HG03575 (cell line): ENCODE data around the gene EBF3.

Experiments used
- ATAC-seq: cut with Tn5 transposase; IDR thresholded peaks from one replicate; pipeline ENCODE4 v1.9.1; 2021; ENCODE audit not compliant: unreplicated experiment, insufficient number of reproducible peaks, low FRiP score; ENCODE audit errors: extremely low read depth

EBF3 gene

DNA sequence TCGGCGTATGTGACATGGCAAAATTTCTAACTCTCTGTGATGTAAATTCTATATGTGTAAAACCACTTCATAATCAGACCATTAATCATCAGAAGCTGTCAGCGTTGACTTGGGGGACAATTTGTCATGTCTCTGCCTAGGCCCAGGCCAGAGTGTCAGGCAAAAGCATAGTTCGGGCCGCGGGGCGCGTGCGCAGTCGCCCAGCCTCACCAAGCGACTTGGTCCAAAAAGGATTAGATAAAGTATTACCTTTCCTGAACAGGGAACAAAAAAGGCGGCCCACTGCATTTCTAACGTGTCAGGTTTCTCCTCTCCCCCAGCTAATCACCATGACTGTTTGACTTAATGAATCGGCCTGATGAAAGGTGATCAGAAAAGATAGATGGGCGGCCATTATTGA, 114.2 kb downstream of the EBF3 start:
- no peak for ATAC-seq

DNA sequence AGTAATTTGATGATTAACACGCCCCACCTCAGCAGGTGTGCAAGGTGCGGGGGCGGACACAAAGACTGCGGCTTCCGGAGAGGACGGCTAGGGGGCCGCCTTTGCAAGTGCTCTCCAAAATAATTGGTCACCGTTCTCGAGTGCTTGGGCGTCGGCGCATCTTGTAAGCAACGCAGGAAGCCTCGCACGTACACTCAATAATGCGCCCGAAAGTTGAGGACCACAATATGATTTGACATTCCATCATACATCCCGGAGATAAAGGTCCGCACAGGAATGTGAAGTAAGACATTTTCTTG, 114.7 kb downstream of the EBF3 start:
- no peak for ATAC-seq

DNA sequence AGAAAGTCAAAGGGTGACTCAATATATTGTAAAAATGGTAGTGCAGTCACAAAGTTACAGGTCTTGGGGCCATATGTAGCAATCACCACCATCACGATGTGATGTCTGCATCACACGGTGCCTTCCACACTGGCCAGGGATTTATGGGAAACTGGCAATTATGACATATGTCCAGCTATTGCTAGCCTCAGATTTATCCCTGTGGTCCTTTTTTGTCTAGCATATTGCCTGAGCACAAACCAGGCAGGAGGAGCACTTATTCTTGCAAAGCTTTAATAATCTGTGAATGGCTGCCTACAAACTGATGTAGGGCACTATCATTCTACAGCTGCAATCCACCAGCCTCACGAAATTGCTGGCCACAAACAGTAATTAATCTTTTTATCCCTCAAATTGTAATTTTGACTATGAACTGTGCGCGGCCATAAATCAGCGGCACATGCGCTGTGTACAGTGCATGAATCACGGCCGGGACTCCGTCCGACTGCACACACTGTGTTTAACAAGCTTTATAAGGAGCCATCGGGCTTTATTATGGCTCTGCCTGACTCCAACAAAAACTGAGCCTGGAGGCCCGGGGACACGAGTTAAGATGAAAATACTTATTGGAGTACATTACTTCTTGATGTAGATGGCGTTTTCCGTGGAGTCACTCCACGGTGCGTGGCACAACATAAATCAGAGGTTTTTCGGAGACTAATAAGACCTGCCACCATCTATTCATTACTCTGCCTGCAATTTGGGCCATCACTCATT, 115.2 kb downstream of the EBF3 start:
- no peak for ATAC-seq

DNA sequence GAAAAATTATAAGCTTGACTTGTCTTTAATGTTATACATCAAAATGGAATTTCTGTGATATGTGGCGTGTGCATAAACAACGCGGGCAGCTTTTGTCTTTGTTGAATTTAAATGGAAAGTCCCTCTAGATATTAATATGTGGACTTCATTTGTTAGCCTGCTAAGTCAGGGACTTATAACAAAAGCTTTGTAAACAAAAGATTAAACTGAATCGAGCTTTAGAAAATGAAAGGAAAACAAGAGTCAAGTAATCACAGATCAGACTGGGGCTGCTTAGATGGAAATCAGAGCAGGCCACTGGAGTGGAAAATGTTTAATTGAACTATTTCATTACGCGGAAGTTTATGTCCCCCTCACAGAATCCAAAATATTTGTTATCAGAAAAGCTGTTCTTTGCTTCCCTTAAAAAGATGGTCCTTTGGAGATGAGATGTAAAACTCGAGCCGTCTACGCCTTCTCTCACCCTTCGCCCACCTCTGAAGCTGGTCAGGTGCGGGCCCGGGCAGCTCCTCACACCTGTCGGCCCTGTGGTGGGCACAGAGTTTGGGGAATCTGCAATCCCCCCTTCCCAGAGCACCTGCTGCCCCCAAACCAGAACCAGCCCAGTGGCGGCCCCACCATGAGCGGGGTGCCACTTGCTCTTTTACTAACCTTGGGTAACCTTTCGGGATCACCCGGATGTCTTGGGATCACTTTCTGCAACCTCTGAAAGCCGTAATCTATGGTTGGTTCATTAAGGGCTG, 116.2 kb downstream of the EBF3 start:
- ATAC-seq, result no peak

DNA sequence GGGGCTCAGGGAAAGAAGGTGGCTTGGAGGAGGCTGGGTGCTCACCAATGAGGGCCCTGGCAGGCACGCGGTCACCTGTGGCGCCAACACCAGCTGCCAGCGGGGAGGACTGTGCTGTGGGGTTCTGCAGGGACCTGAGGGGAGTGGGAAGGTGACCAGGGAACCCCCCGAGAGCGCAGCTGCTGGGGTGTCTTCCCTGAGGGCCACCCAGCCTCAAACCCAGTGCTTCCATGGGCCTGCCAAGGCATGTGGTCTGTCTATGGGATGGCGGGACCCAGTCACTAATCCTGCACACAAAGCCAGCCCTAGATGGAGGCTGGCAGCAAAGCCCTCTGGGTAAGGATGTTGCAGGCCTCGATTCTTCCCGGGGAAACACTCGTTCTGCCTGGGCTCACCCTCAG, 117.1 kb downstream of the EBF3 start:
- no peak for ATAC-seq

DNA sequence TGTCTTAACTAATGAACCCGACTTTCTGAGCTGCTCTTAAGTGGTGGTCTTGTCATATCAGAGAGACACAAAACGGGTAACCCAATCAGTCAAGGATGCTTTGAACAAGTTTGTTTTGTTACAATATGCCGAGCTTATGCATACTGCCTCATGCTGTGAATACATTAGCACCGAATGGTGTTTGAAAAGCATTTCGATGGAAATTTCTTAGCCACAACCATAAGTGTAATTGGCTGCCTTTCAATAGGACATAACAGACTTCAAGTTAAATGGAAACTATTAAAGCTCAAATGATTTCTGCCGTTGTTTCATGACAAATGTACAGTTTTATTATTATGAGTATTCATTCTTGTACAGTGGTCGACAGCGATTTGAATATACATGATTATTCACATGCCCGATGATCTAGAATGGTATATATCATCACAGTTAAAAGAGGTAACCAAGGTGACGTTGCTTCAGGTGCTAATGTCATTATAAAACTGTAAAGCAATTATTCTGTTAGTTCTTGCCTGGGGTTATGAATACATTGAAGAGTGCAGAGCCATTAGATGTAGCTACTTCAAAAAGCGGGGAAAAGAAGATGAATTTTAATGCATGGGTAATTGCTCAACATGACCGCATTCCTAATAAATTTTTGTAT, 118.8 kb downstream of the EBF3 start:
- no peak for ATAC-seq

DNA sequence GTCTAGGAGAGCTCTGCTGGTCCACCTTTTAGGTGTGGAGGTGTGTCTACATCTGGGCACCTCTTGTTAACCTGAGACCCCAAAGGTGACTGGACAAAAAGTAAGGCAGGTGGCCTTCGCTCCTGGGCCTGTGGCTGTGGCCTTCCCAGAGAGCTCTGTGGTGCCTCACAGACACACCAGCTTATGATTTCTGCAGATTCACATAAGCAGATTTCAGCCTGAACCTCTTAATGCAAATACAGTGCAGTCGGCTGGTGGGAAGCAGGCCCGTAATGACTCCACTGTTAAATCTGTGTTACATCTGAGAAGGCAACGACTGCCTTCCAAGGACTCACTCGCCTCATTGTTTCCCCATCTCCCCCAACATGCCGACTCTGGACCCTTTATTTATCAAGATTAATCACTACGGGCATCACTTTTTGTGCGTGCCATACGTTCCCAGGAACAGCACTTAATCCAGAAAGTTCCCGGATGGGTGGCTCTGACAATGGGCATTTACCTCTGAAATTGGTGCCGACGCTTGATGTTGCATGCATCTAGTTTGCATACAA, 119.8 kb downstream of the EBF3 start:
- ATAC-seq, result no peak

DNA sequence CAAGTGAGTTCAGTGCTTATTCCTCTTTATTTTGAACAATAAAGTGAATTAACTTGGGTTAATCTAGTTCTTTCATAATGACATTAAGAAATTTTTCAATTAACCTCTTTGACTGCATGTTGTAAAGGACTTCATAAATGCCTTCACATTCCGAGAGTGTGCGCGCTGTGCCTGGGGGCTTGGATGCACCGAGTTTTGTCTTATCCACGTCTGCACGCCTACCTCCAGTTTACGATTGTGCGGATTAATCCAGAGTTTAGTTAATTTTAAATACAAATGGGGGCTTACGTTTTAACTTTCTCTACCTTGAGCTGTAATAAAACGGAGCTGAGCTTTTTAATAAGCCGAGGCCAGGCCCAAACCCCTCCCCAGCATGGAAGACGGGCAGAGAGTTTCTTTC, 120.4 kb downstream of the EBF3 start:
- ATAC-seq, result no peak

DNA sequence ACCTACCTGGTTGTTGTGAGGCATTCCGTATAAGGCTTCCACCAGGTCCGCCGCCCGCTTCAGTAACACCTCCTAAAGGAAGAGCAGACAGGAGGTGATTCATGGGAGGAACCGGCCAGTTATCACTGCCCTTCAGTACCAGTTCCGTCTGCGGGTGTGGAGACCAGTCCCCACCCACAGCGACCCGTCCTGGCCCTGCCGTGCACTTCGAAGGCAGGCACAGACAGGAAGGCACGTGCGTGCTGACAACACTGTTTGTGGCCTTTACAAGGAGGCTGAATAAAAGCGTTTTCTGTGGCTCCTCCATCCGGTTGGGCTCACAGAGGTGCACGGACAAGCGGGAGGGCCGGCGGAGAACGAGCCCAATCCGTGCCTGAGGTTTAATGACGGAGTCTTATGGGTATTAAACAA, 120.9 kb downstream of the EBF3 start:
- no peak for ATAC-seq

DNA sequence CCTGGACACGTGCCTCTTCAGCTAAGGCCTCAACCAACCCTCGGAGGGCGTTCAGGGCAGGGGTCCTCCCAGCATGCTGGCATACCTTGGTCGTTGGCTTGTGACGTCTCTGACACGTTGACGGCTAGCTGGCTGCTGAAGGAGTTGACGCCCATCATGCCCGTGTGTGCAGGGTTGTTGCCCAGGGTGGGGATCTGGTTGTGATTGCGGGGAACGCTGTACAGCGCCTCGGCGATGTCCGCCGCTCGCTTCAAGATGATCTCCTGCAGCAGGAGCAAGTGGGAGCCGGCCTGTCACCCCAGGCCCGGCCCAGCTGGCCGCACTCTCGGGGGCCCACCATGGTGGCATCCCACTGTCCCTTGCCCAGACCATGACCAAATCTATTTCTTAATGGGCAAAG, 122.0 kb downstream of the EBF3 start:
- ATAC-seq, result no peak

DNA sequence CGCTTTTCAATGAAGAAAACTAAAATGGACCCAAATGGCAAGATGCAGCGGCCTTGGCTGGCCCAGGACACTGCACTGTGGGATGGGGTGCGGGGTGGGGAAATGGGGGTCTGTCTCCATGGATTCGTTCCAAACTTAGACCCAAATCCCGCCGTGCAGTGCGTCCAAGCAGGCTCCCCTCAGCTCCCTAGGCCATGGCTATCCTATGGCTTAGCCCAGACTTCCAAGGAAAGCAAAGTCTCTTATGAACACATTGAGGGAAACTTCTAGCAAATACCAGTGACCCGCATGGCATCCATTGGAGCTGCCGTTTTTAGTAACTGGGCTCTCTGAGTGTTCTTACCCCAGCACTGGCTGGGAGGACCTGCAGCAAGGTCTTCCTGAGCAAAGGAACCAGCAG, 122.5 kb downstream of the EBF3 start:
- ATAC-seq, result no peak

DNA sequence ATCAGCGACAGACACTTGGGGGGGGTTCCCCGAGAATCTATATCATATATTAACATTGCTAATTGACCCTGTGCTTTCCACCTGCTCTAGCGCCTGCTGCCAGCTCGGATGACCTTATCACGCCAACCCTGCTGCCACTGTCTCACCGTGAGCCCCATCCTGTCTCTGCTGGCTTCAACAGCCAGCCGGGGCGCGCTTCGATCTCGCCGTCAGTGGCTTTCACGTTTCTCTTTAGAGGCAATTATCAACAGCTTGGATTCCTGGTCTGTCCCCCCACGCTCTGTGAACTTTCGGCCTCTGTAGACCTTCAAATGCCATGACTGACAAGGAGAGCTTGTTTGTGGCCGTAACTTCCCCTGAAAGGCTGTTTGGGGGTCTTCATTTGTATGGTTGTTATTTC, 123.0 kb downstream of the EBF3 start:
- ATAC-seq, result no peak

DNA sequence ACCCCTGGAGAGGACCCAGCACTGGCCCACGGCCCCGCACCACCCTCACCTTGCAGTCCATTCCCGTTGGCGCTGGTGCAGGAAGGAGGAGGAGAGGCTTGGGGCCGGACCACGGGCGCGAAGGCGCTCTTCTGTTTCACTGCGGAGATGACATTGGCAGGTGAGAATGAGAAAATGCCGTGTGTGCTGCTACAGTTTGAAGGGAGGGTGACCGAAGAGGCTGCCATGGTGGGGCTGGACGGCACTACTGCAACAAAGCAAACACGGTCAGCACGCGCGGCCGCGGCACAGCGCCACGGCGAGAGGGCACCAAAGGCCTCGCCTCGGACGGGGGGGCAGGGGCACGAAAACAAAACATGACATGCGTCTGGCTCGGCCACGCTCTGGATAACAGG, 123.9 kb downstream of the EBF3 start:
- ATAC-seq, result no peak

DNA sequence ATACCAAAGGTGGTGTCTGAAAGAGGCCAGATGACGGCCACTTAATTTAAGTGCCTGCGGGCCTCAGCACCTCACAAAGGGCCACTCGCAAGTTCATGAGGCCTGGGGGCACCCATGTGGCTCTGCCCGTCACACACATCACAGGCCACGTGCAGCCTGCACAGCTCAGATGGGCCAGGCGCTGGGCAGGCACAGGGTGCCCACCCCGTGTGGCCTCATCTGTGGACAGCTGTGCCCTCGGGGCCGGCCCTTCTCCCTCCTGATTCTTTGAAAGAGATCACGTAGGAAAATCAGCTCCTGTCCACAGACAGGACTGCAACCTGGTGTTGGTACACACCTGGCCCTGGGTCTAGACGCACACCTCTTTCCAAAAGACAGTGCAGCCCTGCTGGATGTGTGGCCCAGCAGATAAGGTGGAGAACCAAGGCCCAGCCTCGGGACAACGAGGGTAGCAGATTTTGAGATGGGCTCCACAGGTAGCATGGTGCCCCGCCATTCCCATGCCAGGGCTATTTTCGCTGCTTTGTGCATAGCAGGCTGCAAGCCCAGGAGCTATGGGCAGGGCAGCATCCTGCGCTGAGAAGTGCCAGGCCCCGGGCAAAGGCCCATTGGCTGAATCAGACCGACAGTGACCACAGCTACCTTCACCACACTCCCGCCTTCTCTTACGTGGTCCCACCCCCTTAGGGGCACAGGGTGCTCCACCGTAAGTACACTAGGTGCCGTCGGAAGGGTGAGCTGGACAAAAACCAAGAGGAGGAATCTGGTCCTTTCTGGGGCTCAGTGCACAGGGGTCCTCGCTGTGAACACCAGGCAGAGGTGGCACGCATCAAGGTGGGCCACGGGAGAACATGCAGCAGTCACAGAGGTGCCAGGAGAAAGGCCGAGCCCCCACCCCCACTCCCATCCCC, 124.5 kb downstream of the EBF3 start:
- ATAC-seq, result no peak

DNA sequence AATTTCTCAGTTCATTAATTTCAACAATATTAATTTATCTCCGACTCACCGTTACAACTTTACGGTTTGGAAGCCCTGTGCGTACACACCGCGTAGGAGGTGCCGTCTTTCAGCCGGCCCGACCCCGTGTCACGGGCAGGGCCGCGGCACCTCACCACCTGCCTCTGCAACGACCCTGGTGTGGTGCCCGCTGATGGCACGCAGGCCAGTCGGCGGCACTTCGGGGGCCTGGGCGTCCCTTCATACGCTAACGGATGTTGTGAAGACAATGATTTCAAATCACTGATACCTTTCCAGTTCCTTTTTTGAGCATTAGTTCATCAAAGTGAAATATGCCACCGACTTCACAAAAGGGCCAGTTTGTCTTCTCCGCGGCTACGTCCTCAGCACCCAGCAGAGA, 125.3 kb downstream of the EBF3 start:
- ATAC-seq, result no peak

DNA sequence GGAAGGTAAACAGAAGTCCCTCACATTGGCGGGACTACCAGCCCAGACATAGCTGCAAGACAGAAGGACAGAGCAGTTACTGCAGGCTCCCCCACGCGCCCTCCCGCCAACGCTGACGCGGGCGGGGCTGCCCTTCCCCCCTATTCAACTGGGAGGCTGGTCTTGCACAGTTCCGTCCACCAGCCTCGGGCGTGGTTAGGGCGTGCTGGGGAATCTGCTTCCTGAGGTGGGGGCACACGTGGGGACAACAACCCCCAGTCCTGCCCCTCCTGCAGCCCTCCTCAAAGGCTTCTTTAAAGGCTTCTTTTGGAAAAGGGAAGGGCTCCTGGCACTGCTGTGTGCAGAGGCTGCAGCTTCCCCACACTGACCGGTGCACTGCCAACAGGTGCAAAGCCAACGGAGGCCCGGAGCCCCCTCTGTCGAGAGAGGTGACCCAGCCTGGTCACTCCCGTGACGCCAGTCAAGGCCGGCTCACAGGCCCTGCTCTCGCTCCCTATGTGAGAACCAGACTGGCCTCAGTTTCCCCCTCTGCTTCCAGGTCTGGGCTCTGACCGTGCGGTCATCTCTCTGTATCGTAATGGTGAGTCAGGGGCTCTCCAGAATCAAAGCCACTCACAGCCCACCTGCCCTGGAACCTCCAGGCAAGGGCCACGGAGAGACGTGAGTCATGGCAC, 126.0 kb downstream of the EBF3 start:
- no peak for ATAC-seq

DNA sequence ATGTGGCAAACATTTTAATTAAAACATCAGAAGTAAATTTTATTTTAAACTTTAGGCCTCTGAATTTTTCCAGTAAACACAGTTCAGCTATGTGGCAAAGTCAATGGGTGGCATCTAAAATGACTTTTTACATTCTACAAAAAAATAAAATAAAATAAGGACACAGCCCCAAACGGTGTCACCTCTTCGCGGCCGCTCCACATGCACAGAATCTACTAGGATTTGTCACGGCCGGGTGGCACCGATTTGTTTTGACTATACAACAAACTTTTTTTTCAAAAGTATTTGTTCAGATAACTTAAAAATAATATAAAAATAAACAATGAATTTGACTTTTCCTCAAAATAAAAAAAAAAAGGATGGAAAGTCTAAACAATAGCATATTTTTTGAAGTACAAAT, 127.8 kb downstream of the EBF3 start:
- ATAC-seq, result no peak

DNA sequence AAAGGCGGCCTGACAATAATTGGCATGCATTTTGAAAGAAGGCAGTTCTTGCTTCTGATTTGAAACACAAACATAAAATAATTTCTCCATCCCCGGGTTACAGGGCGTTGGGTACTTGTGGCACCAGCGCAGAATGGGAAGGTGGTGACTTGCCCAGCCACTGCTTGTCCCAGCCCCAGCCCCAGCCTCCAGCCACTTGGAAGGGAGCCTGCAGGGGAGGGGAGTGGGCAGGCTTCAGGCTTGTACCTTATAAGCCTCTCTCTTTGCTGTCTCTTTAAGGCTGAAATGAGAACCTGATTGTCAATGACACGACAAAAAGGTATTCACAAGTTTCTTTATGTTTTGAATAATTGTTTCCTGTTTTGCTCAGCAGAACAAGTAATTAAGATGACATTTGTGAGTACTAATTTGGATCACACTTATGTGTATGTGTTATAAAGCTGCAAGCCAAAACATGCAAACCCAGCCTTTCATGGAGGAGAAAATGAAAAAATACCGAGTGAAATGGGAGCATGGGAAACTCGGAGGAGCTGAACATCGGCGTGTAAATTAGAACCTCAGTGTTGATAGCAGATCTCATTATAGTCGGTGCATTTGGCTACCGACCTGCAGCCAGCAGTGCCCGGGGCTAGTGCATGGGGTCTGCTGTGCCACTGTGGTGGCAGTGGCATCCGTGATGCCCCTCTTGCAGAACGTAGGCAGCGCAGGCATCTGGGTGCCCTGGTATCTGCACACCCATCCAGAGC, 129.9 kb downstream of the EBF3 start:
- no peak for ATAC-seq
